GM12878 (cell line): ENCODE results near the gene AAMP. TPM values are rescaled to one million over a fixed set of nuclear protein-coding genes. Genes with fewer than 3 reads are reported as not detected.

Experiments
- ATAC-seq: fragments of 200-7000 bp; cut with Tn5 transposase; 3 replicates; pipeline ENCODE4 v1.9.1; 2020; ENCODE audit warnings: mild to moderate bottlenecking, moderate library complexity
- BruUV-seq: library from RNA; stranded (reverse); fragments of 400-500 nt; replicated peaks from 2 replicates; lab custom pipeline; 2021; lab: Mats Ljungman, UMichigan
- CTCF ChIA-PET: fragments of 300-600 bp; sonication (Branson Sonifier 250); formaldehyde crosslinking; extraction: SDS; loops from one replicate; lab custom pipeline; 2021; ENCODE audit warnings: inconsistent platforms; lab: Yijun Ruan, JAX
- POLR2A ChIA-PET: fragments of 350-600 bp; formaldehyde crosslinking; extraction: SDS; loops from one replicate; lab custom pipeline; 2021; ENCODE audit warnings: inconsistent platforms; lab: Charles Lee
- RAD21 ChIA-PET: fragments of 300-600 bp; sonication (Branson Sonifier 250); formaldehyde crosslinking; loops from one replicate; lab custom pipeline; 2023; ENCODE audit warnings: antibody characterized with exemption; ENCODE audit not compliant: unreplicated experiment; lab: Charles Lee
- SMC1A ChIA-PET: fragments of 300-600 bp; sonication (Branson Sonifier 250); formaldehyde crosslinking; loops from one replicate; lab custom pipeline; 2023; ENCODE audit not compliant: unreplicated experiment, uncharacterized antibody; lab: Charles Lee
- DNase-seq: peaks from one replicate; pipeline ENCODE4 v3.0.0-alpha.2; 2011; ENCODE audit warnings: low read depth, low spot score
- FAIRE-seq: peaks from 3 replicates; lab custom pipeline; 2011; peaks lifted over from hg19 to GRCh38; lab: Jason Lieb, UNC
- H2AFZ ChIP-seq: 2 replicates; pipeline ENCODE4 v1.6.0; 2011; ENCODE audit warnings: low read depth, low read length, control low read depth; ENCODE audit not compliant: control insufficient read depth
- H3K27ac ChIP-seq: 2 replicates; pipeline ENCODE4 v1.5.1; 2011; ENCODE audit warnings: control low read depth; ENCODE audit not compliant: control insufficient read depth, insufficient read depth
- H3K27me3 ChIP-seq, 2 experiments: replicated peaks in 1 of 2; 2 replicates each; pipeline versions ENCODE4 v1.6.0 to v1.6.1; 2011; ENCODE audit warnings: low read length in 1 of 2; ENCODE audit not compliant: control insufficient read depth in 2 of 2, insufficient read depth in 2 of 2
- H3K36me3 ChIP-seq, 2 experiments: 2 replicates each; pipeline ENCODE4 v1.5.1; 2011; ENCODE audit warnings: low read length in 1 of 2; ENCODE audit not compliant: control insufficient read depth in 2 of 2, insufficient read depth in 2 of 2
- H3K4me1 ChIP-seq: 2 replicates; pipeline ENCODE4 v1.6.1; 2011; ENCODE audit warnings: mild to moderate bottlenecking, low read length, moderate library complexity, mixed read lengths; ENCODE audit not compliant: control insufficient read depth, insufficient read depth
- H3K4me2 ChIP-seq: 2 replicates; pipeline ENCODE4 v1.6.0; 2011; ENCODE audit warnings: control low read depth; ENCODE audit not compliant: control insufficient read depth, insufficient read depth
- H3K4me3 ChIP-seq: fragments of 200-600 bp; sonication (generic); 2 replicates; pipeline ENCODE4 v1.5.1; 2016
- H3K79me2 ChIP-seq: 2 replicates; pipeline ENCODE4 v1.6.0; 2011; ENCODE audit warnings: low read length; ENCODE audit not compliant: control insufficient read depth, insufficient read depth
- H3K9ac ChIP-seq: 2 replicates; pipeline ENCODE4 v1.8.0; 2011; ENCODE audit warnings: low read length, control low read depth, mixed read lengths; ENCODE audit not compliant: control insufficient read depth, insufficient read depth
- H3K9me3 ChIP-seq: replicated peaks from 3 replicates; pipeline ENCODE4 v1.5.1; 2011; ENCODE audit warnings: mild to moderate bottlenecking, low read length; ENCODE audit not compliant: control insufficient read depth, insufficient read depth
- H4K20me1 ChIP-seq: 2 replicates; pipeline ENCODE4 v1.6.0; 2011; ENCODE audit not compliant: control insufficient read depth, insufficient read depth
- ATF7 ChIP-seq: fragments of 450-650 bp; IDR thresholded peaks from 2 replicates; pipeline ENCODE4 v1.6.1; 2016; ENCODE audit warnings: low read depth, mild to moderate bottlenecking
- BMI1 ChIP-seq: fragments of 450-650 bp; IDR thresholded peaks from 2 replicates; pipeline ENCODE4 v1.6.1; 2016; ENCODE audit warnings: mild to moderate bottlenecking, moderate library complexity, borderline replicate concordance
- CHD4 ChIP-seq: fragments of 200-600 bp; sonication (generic); IDR thresholded peaks from 2 replicates; pipeline ENCODE4 v1.6.1; 2016; ENCODE audit warnings: mild to moderate bottlenecking
- IRF4 ChIP-seq: IDR thresholded peaks from 2 replicates; pipeline ENCODE4 v1.6.1; 2011; ENCODE audit warnings: low read depth, low read length
- MXI1 ChIP-seq: fragments of 150-350 bp; IDR thresholded peaks from 2 replicates; pipeline ENCODE4 v1.6.1; 2011; ENCODE audit warnings: low read depth, mild to moderate bottlenecking, inconsistent platforms, low read length, improper control_type of control experiment
- PML ChIP-seq: IDR thresholded peaks from 2 replicates; pipeline ENCODE4 v1.6.1; 2012; ENCODE audit warnings: low read length, inconsistent platforms
- POLR2AphosphoS2 ChIP-seq: IDR thresholded peaks from 2 replicates; pipeline ENCODE4 v1.6.1; 2011; ENCODE audit warnings: low read depth, mild to moderate bottlenecking, low read length, improper control_type of control experiment, moderate library complexity
- RB1 ChIP-seq: fragments of 450-650 bp; formaldehyde crosslinking; IDR thresholded peaks from 2 replicates; pipeline ENCODE4 v1.6.1; 2017; ENCODE audit warnings: mild to moderate bottlenecking, borderline replicate concordance
- TCF7 ChIP-seq: IDR thresholded peaks from 2 replicates; pipeline ENCODE4 v1.6.1; 2014; ENCODE audit warnings: antibody characterized with exemption, borderline replicate concordance
- WGBS: methylation state at CpG from one replicate; pipeline ENCODE4 v1.1.6; 2016; ENCODE audit warnings: low lambda C conversion rate; ENCODE audit not compliant: insufficient replicate concordance, insufficient coverage; ENCODE audit errors: missing lambda C conversion rate; 5-methylcytosine and 5-hydroxymethylcytosine counted together
- in situ Hi-C: fragments of 300-500 bp; cut with MboI; formaldehyde crosslinking; loops from 9 replicates; pipeline ENCODE4 v1.14.3; 2018; ENCODE audit warnings: mixed read lengths
- intact Hi-C: fragments of 100-400 bp; cut with micrococcal nuclease; formaldehyde crosslinking; loops from one replicate; pipeline ENCODE4 v1.14.2; 2022; ENCODE audit not compliant: unreplicated experiment
- polyA plus RNA-seq, 11 experiments: library from polyadenylated mRNA; depleted of rRNA in 4 of 11; unstranded in 6 of 11; stranded (reverse) in 5 of 11; fragments of >200 nt; fragmentation: Nextera tagmentation in 4 of 11; fragmentation: Illumina TruSeq in 1 of 11; extraction: Ambion mirVana in 4 of 11; extraction: Trizol in 1 of 11; gene quantifications; 1 replicate in 1 of 11; 2 replicates in 10 of 11; pipeline versions ENCODE4 v1.2.1 to v1.2.3, GENCODE V29; 2011 to 2016; ENCODE audit warnings: inconsistent platforms in 2 of 11, missing spikeins in 2 of 11, low read depth in 1 of 11
- total RNA-seq, 4 experiments: library from RNA; depleted of rRNA in 3 of 4; stranded (reverse); fragments of >200 nt in 3 of 4; fragmentation: Illumina TruSeq in 1 of 4; extraction: Trizol in 1 of 4; gene quantifications; 2 replicates each; pipeline versions ENCODE4 v1.2.1 to v1.2.3, GENCODE V29; 2013 to 2021

AAMP gene
- total and polyA plus RNA-seq, 10 of the 15 experiments (the other 5 are each of a cell fraction or from before 2014, with no cell fraction given): 4.4 to 140 (median 81.9) TPM

GRCh38 chr2:218253232-218253625 is 16.7 kb downstream of the AAMP start:
- BruUV-seq: no TSS peak
- intact Hi-C loops: no loop called here
- SMC1A ChIA-PET: interaction anchor here (0.7 to 2.7 kb wide), 6 partner anchors 11 to 85 kb away, joined by 3 to 11 read pairs (median 6); no protein-coding TSS in a partner anchor
- in situ Hi-C loops: no loop called here
- DNase-seq (no peak), ATAC-seq (no peak), FAIRE-seq (no peak)
- no peaks in the 10 kb centered on the region for H4K20me1 ChIP-seq
- H3K27ac ChIP-seq: no peak overlapping the region
- CTCF ChIA-PET: interaction anchor here (1.2 to 2.0 kb wide), 5 partner anchors 11 to 68 kb away, joined by 3 to 6 read pairs (median 3); no protein-coding TSS in a partner anchor
- H3K4me3 ChIP-seq: no peak overlapping the region
- RAD21 ChIA-PET: interaction anchor here (0.6 to 1.6 kb wide), 4 partner anchors 10 to 85 kb away, joined by 3 to 5 read pairs (median 4); partner anchors contain the start of genes AAMP and PNKD
- H3K4me1 ChIP-seq: peaks cover 14% of the 10 kb centered on the region
- 83% methylated on average over 5 of the region's 5 CpGs for WGBS
- no peak overlapping the region for H3K4me2 ChIP-seq
- H2AFZ ChIP-seq: no peak overlapping the region
- no peak for TF ChIP-seq BMI1
- no peaks in the 10 kb centered on the region for H3K9me3 ChIP-seq
- POLR2A ChIA-PET: interaction anchor here (1.0 to 1.7 kb wide), 3 partner anchors 9 to 16 kb away, joined by 3 to 5 read pairs (median 3); no protein-coding TSS in a partner anchor
- H3K36me3 ChIP-seq: peaks cover 42 to 62% of the 10 kb centered on the region in 2 experiments
- no peaks in the 10 kb centered on the region for H3K27me3 ChIP-seq
- no peaks in the 10 kb centered on the region for H3K79me2 ChIP-seq
- H3K9ac ChIP-seq: no peak overlapping the region

- RAD21 ChIA-PET: interaction anchor here (1.6 kb wide), 1 partner anchor 10 kb away, joined by 4 read pairs; no protein-coding TSS in a partner anchor
- no peak overlapping the region for H2AFZ ChIP-seq
- H3K79me2 ChIP-seq: no peaks in the 10 kb centered on the region
- DNase-seq (no peak), FAIRE-seq (no peak)
- no peak overlapping the region for H3K9ac ChIP-seq
- H3K27me3 ChIP-seq: no peaks in the 10 kb centered on the region
- TF ChIP-seq CHD4: no peak
- TF ChIP-seq PML: no peak
- TF ChIP-seq MXI1: no peak
- no peak for TF ChIP-seq POLR2AphosphoS2
- TF ChIP-seq IRF4: no peak
- TF ChIP-seq ATF7: no peak
- no peak for TF ChIP-seq RB1
- TF ChIP-seq TCF7: no peak
- TF ChIP-seq, all 136 proteins: peak for 0
- H3K9me3 ChIP-seq: no peaks in the 10 kb centered on the region
- in situ Hi-C loops (no loop called here), intact Hi-C loops (no loop called here)
- H3K4me2 ChIP-seq: no peak overlapping the region
- no peak for ATAC-seq
- SMC1A ChIA-PET: interaction anchor here (1.0 to 2.7 kb wide), 4 partner anchors 11 to 65 kb away, joined by 3 to 11 read pairs (median 6); no protein-coding TSS in a partner anchor
- H3K36me3 ChIP-seq: peaks cover 43 to 62% of the 10 kb centered on the region in 2 experiments
- BruUV-seq: no TSS peak
- no peaks in the 10 kb centered on the region for H4K20me1 ChIP-seq
- H3K4me3 ChIP-seq: no peak overlapping the region
- H3K4me1 ChIP-seq: peaks cover 8% of the 10 kb centered on the region
- POLR2A ChIA-PET: interaction anchor here (1.0 to 1.3 kb wide), 2 partner anchors 8 to 10 kb away, joined by 3 read pairs; no protein-coding TSS in a partner anchor
- WGBS: 55% methylated on average over 7 of the region's 7 CpGs
- no peak overlapping the region for H3K27ac ChIP-seq
- CTCF ChIA-PET: interaction anchor here (0.7 to 2.0 kb wide), 5 partner anchors 10 to 65 kb away, joined by 3 to 6 read pairs (median 3); no protein-coding TSS in a partner anchor
Measured at GRCh38 chr2:218252509-218253231, 17.3 kb downstream of the AAMP start.
